HepG2 (cell line): ENCODE results near the gene TELO2. TPM values are rescaled to one million over a fixed set of nuclear protein-coding genes. Genes with fewer than 3 reads are reported as not detected.
A peak's percentile ranks its signal among the peaks of the same experiment; 100 is the strongest.

Experiments
- ASH2L ChIP-seq: fragments of 300-600, 200-600 bp; sonication (generic); IDR thresholded peaks from 2 replicates; pipeline ENCODE4 v1.7.0; 2017; ENCODE audit warnings: low read depth, mild to moderate bottlenecking, moderate library complexity, mixed read lengths, low read length; ENCODE audit not compliant: insufficient read length
- CAMTA2 ChIP-seq: sonication (generic); formaldehyde crosslinking; IDR thresholded peaks from 2 replicates; pipeline ENCODE4 v1.4.0; 2020; ENCODE audit warnings: mild to moderate bottlenecking, missing genetic modification reagents, borderline replicate concordance
- CENPBD1 ChIP-seq: sonication (generic); formaldehyde crosslinking; IDR thresholded peaks from 2 replicates; pipeline ENCODE4 v1.8.0; 2022; ENCODE audit warnings: missing genetic modification reagents, low read depth, mild to moderate bottlenecking, borderline replicate concordance
- EEA1 ChIP-seq: sonication (generic); formaldehyde crosslinking; IDR thresholded peaks from 2 replicates; pipeline ENCODE4 v1.5.1; 2020; ENCODE audit warnings: mild to moderate bottlenecking, missing genetic modification reagents, borderline replicate concordance
- KAT8 ChIP-seq: IDR thresholded peaks from 2 replicates; pipeline ENCODE4 v1.6.1; 2016; ENCODE audit warnings: missing genetic modification reagents, missing compliant biosample characterization
- MLXIP ChIP-seq: sonication (generic); formaldehyde crosslinking; IDR thresholded peaks from 2 replicates; pipeline ENCODE4 v1.9.0; 2021; ENCODE audit warnings: missing genetic modification reagents, borderline replicate concordance
- NFYC ChIP-seq: IDR thresholded peaks from 2 replicates; pipeline ENCODE4 v1.6.1; 2016; ENCODE audit warnings: missing genetic modification reagents, missing compliant biosample characterization
- PAX8 ChIP-seq: sonication (generic); formaldehyde crosslinking; IDR thresholded peaks from 2 replicates; pipeline ENCODE4 v1.8.0; 2022; ENCODE audit warnings: mild to moderate bottlenecking, missing genetic modification reagents, borderline replicate concordance
- POLR2AphosphoS5 ChIP-seq: IDR thresholded peaks from 2 replicates; pipeline ENCODE4 v1.6.1; 2012; ENCODE audit warnings: low read depth, low read length
- RAD21 ChIP-seq: fragments of 450-650 bp; formaldehyde crosslinking; IDR thresholded peaks from 2 replicates; pipeline ENCODE4 v1.5.0; 2020; ENCODE audit warnings: mild to moderate bottlenecking
- SMC3 ChIP-seq: IDR thresholded peaks from 2 replicates; pipeline ENCODE4 v1.6.1; 2011; ENCODE audit warnings: low read length, improper control_type of control experiment
- ZFP41 ChIP-seq: sonication (generic); formaldehyde crosslinking; IDR thresholded peaks from 2 replicates; pipeline ENCODE4 v1.4.0; 2020; ENCODE audit warnings: mild to moderate bottlenecking, missing genetic modification reagents, borderline replicate concordance
- ZNF205 ChIP-seq: IDR thresholded peaks from 2 replicates; pipeline ENCODE4 v1.6.1; 2018; ENCODE audit warnings: missing biosample characterization, missing genetic modification reagents
- ZNF30 ChIP-seq: sonication (generic); formaldehyde crosslinking; IDR thresholded peaks from 2 replicates; pipeline ENCODE4 v1.5.0; 2020; ENCODE audit warnings: mild to moderate bottlenecking, missing genetic modification reagents
- ZNF703 ChIP-seq: sonication (generic); formaldehyde crosslinking; IDR thresholded peaks from 2 replicates; pipeline ENCODE4 v1.5.1; 2020; ENCODE audit warnings: missing genetic modification reagents, mild to moderate bottlenecking, moderate library complexity, borderline replicate concordance
- ZNF724P ChIP-seq: sonication (generic); formaldehyde crosslinking; IDR thresholded peaks from 2 replicates; pipeline ENCODE4 v1.8.0; 2022; ENCODE audit warnings: missing genetic modification reagents, borderline replicate concordance
- ZNF792 ChIP-seq: IDR thresholded peaks from 2 replicates; pipeline ENCODE4 v1.6.1; 2016
- ZSCAN31 ChIP-seq: sonication (generic); formaldehyde crosslinking; IDR thresholded peaks from 2 replicates; pipeline ENCODE4 v1.5.0; 2020; ENCODE audit warnings: low read depth, mild to moderate bottlenecking, missing genetic modification reagents
- polyA plus RNA-seq, 8 experiments: library from polyadenylated mRNA; depleted of rRNA in 3 of 8; stranded (reverse) in 7 of 8; unstranded in 1 of 8; fragments of >200 nt; fragmentation: Illumina TruSeq in 4 of 8; extraction: Trizol in 4 of 8; gene quantifications; 2 replicates each; pipeline versions ENCODE4 v1.2.1 to v1.2.3, GENCODE V29; 2011 to 2016; ENCODE audit warnings: low read depth in 4 of 8, missing spikeins in 1 of 8, mixed read lengths in 1 of 8; ENCODE audit not compliant: insufficient read depth in 1 of 8
- total RNA-seq, 5 experiments: library from RNA; depleted of rRNA; stranded (reverse); fragments of >200 nt; fragmentation: Illumina TruSeq; extraction: Trizol; gene quantifications; 2 replicates each; pipeline ENCODE4 v1.2.3, GENCODE V29; 2016; ENCODE audit warnings: low read depth in 1 of 5
- TF ChIP-seq, protein P1 (sequence below): sonication (generic); formaldehyde crosslinking; IDR thresholded peaks from 2 replicates; pipeline ENCODE4 v1.4.0; 2020; ENCODE audit warnings: missing genetic modification reagents, borderline replicate concordance
- TF ChIP-seq, protein P2 (sequence below): sonication (generic); formaldehyde crosslinking; IDR thresholded peaks from 2 replicates; pipeline ENCODE4 v1.4.0; 2020; ENCODE audit warnings: missing genetic modification reagents, borderline replicate concordance
- TF ChIP-seq, protein P3 (sequence below): sonication (generic); formaldehyde crosslinking; conservative IDR thresholded peaks from 2 replicates; pipeline ENCODE4 v1.4.0; 2020; ENCODE audit warnings: missing genetic modification reagents

TELO2 gene
- total and polyA plus RNA-seq, 2 of the 13 experiments (the other 11 are each of a cell fraction or from before 2014, with no cell fraction given): 10.1 to 17.9 TPM

DNA sequence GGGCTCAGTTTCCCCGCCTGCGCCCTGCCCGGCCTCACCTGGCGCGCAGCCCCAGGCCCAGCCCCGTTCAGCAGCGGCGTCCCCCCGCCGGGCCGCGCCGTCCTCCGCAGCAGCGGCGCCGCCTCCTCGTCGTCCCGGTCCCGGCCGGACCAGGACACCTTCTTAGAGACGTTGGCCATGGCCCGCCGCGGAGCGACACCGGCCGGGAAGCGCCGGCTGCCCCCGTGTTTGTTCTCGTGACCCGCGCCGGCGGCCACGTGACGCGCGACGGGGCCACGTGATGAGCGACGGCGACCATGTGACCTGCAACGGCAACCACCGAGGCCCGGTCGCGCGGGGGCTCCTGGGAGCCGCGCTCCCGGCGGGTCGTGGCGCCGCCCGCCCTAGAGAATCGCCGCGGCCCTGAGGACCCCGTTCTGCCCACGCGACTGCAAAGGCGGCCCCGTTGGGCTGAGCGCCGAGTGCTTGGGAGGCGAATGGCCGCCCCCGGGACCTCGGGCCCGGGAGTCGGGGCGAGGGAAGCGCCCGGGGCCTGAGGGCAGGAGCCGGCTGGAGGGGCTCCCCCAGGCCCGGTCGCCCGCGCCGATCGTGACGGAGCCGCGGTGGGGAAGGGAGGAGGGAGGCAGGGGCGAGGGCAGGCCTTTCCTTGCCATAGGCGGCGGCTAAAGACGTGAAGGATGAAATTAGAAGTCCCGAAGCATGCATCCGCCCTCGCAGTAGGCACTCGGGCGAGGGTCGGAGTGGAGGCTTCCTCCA lies 18.2 kb upstream of the TELO2 start, which contains the start of gene CLCN7 (continued):
- TF ChIP-seq, protein P1, sequence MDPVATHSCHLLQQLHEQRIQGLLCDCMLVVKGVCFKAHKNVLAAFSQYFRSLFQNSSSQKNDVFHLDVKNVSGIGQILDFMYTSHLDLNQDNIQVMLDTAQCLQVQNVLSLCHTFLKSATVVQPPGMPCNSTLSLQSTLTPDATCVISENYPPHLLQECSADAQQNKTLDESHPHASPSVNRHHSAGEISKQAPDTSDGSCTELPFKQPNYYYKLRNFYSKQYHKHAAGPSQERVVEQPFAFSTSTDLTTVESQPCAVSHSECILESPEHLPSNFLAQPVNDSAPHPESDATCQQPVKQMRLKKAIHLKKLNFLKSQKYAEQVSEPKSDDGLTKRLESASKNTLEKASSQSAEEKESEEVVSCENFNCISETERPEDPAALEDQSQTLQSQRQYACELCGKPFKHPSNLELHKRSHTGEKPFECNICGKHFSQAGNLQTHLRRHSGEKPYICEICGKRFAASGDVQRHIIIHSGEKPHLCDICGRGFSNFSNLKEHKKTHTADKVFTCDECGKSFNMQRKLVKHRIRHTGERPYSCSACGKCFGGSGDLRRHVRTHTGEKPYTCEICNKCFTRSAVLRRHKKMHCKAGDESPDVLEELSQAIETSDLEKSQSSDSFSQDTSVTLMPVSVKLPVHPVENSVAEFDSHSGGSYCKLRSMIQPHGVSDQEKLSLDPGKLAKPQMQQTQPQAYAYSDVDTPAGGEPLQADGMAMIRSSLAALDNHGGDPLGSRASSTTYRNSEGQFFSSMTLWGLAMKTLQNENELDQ (CRISPR knock-in tag): no peak
- TF ChIP-seq ZNF792 (peak; percentile 63; the same call in 1 of the 2 replicates), PAX8 (CRISPR knock-in tag) (no peak), ZNF30 (CRISPR knock-in tag) (no peak), ZNF724P (CRISPR knock-in tag) (peak; percentile 81), SMC3 (no peak), RAD21 (peak; percentile 42; the same call in 1 of the 2 replicates), ZNF205 (CRISPR knock-in tag) (peak; percentile 88; the same call in 1 of the 2 replicates), ZFP41 (CRISPR knock-in tag) (peak; percentile 60; the same call in 1 of the 2 replicates), CENPBD1 (CRISPR knock-in tag) (no peak), POLR2AphosphoS5 (peak; percentile 68), MLXIP (peak; percentile 38; the same call in 1 of the 2 replicates), CAMTA2 (CRISPR knock-in tag) (no peak), KAT8 (CRISPR knock-in tag) (peak; percentile 98), ZNF703 (peak; percentile 74; the same call in 1 of the 2 replicates), EEA1 (CRISPR knock-in tag) (peak; percentile 97), NFYC (CRISPR knock-in tag) (no peak; the same call in 1 of the 2 replicates), ASH2L (peak; percentile 64), ZSCAN31 (peak; percentile 88)
- TF ChIP-seq, protein P2, sequence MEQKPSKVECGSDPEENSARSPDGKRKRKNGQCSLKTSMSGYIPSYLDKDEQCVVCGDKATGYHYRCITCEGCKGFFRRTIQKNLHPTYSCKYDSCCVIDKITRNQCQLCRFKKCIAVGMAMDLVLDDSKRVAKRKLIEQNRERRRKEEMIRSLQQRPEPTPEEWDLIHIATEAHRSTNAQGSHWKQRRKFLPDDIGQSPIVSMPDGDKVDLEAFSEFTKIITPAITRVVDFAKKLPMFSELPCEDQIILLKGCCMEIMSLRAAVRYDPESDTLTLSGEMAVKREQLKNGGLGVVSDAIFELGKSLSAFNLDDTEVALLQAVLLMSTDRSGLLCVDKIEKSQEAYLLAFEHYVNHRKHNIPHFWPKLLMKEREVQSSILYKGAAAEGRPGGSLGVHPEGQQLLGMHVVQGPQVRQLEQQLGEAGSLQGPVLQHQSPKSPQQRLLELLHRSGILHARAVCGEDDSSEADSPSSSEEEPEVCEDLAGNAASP (CRISPR knock-in tag): peak; percentile 59; the same call in 1 of the 2 replicates
- TF ChIP-seq, protein P3, sequence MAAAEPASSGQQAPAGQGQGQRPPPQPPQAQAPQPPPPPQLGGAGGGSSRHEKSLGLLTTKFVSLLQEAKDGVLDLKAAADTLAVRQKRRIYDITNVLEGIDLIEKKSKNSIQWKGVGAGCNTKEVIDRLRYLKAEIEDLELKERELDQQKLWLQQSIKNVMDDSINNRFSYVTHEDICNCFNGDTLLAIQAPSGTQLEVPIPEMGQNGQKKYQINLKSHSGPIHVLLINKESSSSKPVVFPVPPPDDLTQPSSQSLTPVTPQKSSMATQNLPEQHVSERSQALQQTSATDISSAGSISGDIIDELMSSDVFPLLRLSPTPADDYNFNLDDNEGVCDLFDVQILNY (CRISPR knock-in tag): peak; percentile 80
